H9 (cell line): ENCODE results near the gene NOS3. TPM values are rescaled to one million over a fixed set of nuclear protein-coding genes. Genes with fewer than 3 reads are reported as not detected.

ENCODE experiments used
- DNase-seq: peaks from one replicate; pipeline ENCODE4 v3.0.0-alpha.2; 2017
- H2AFZ ChIP-seq: one replicate; pipeline ENCODE4 v1.6.1; 2013; ENCODE audit warnings: mild to moderate bottlenecking, low read length, control low read depth, moderate library complexity
- H2AK5ac ChIP-seq: 2 replicates; pipeline ENCODE4 v1.6.1; 2013; ENCODE audit warnings: low read length, control low read depth, mixed read lengths; ENCODE audit not compliant: insufficient read length
- H2BK120ac ChIP-seq: one replicate; pipeline ENCODE4 v1.6.1; 2013; ENCODE audit warnings: low read depth, mild to moderate bottlenecking, low read length, control low read depth, inconsistent platforms; ENCODE audit not compliant: poor library complexity, severe bottlenecking
- H2BK12ac ChIP-seq: 2 replicates; pipeline ENCODE4 v1.6.1; 2013; ENCODE audit warnings: low read length, control low read depth, mixed read lengths, low read depth; ENCODE audit not compliant: insufficient read length
- H2BK15ac ChIP-seq: 2 replicates; pipeline ENCODE4 v1.6.1; 2013; ENCODE audit warnings: low read depth, low read length, control low read depth
- H2BK20ac ChIP-seq: one replicate; pipeline ENCODE4 v1.6.1; 2013; ENCODE audit warnings: low read depth, mild to moderate bottlenecking, low read length, control low read depth, inconsistent platforms; ENCODE audit not compliant: poor library complexity, severe bottlenecking
- H2BK5ac ChIP-seq: 2 replicates; pipeline ENCODE4 v1.6.1; 2013; ENCODE audit warnings: low read length, control low read depth, mixed read lengths; ENCODE audit not compliant: insufficient read length
- H3K14ac ChIP-seq: 2 replicates; pipeline ENCODE4 v1.6.1; 2013; ENCODE audit warnings: low read length, control low read depth; ENCODE audit not compliant: insufficient read depth
- H3K18ac ChIP-seq: 2 replicates; pipeline ENCODE4 v1.6.1; 2013; ENCODE audit warnings: low read depth, mild to moderate bottlenecking, mixed read lengths, low read length, control low read depth; ENCODE audit not compliant: insufficient read length
- H3K23ac ChIP-seq: 2 replicates; pipeline ENCODE4 v1.6.1; 2013; ENCODE audit warnings: low read length, control low read depth, mixed read lengths, low read depth; ENCODE audit not compliant: insufficient read length
- H3K23me2 ChIP-seq: 2 replicates; pipeline ENCODE4 v1.6.1; 2013; ENCODE audit warnings: low read depth, mild to moderate bottlenecking, mixed read lengths, low read length, control low read depth; ENCODE audit not compliant: insufficient read length, poor library complexity, severe bottlenecking
- H3K27ac ChIP-seq: 2 replicates; pipeline ENCODE4 v1.5.1; 2013; ENCODE audit warnings: low read length, control low read depth, mixed read lengths, low read depth; ENCODE audit not compliant: insufficient read length
- H3K27me3 ChIP-seq: 2 replicates; pipeline ENCODE4 v1.6.1; 2013; ENCODE audit warnings: low read length, control low read depth, inconsistent platforms; ENCODE audit not compliant: insufficient read depth
- H3K4ac ChIP-seq: 2 replicates; pipeline ENCODE4 v1.6.1; 2013; ENCODE audit warnings: low read depth, mild to moderate bottlenecking, control low read depth, inconsistent platforms, low read length, moderate library complexity
- H3K4me1 ChIP-seq: 2 replicates; pipeline ENCODE4 v1.6.1; 2013; ENCODE audit warnings: low read length, control low read depth, inconsistent platforms; ENCODE audit not compliant: insufficient read depth
- H3K4me2 ChIP-seq: 2 replicates; pipeline ENCODE4 v1.6.1; 2013; ENCODE audit warnings: low read length, control low read depth, mixed read lengths; ENCODE audit not compliant: insufficient read length, insufficient read depth
- H3K56ac ChIP-seq: 2 replicates; pipeline ENCODE4 v1.6.1; 2013; ENCODE audit warnings: low read depth, mild to moderate bottlenecking, mixed read lengths, low read length, control low read depth; ENCODE audit not compliant: insufficient read length
- H3K79me1 ChIP-seq: 2 replicates; pipeline ENCODE4 v1.6.1; 2013; ENCODE audit warnings: low read depth, mild to moderate bottlenecking, moderate library complexity, low read length, control low read depth, inconsistent platforms; ENCODE audit not compliant: insufficient read depth, poor library complexity, severe bottlenecking
- H3K79me2 ChIP-seq: 2 replicates; pipeline ENCODE4 v1.6.1; 2013; ENCODE audit warnings: low read length, control low read depth, inconsistent platforms; ENCODE audit not compliant: insufficient read depth
- H3K9ac ChIP-seq: 2 replicates; pipeline ENCODE4 v1.6.1; 2013; ENCODE audit warnings: low read length, control low read depth, mixed read lengths; ENCODE audit not compliant: insufficient read length; ENCODE audit errors: extremely low read depth
- H3K9me3 ChIP-seq: one replicate; pipeline ENCODE4 v1.6.1; 2013; ENCODE audit warnings: low read depth, low read length, inconsistent platforms; ENCODE audit not compliant: control insufficient read depth
- H3T11ph ChIP-seq: one replicate; pipeline ENCODE4 v1.6.1; 2013; ENCODE audit warnings: mild to moderate bottlenecking, low read length, control low read depth, inconsistent platforms
- H4K20me1 ChIP-seq: one replicate; pipeline ENCODE4 v1.6.1; 2013; ENCODE audit not compliant: control insufficient read depth, insufficient read length, insufficient read depth
- H4K5ac ChIP-seq: 2 replicates; pipeline ENCODE4 v1.6.1; 2013; ENCODE audit warnings: low read depth, mild to moderate bottlenecking, mixed read lengths, low read length, control low read depth; ENCODE audit not compliant: insufficient read length
- H4K8ac ChIP-seq: replicated peaks from 2 replicates; pipeline ENCODE4 v1.6.1; 2013; ENCODE audit warnings: low read length, control low read depth, mixed read lengths, low read depth; ENCODE audit not compliant: insufficient read length
- H4K91ac ChIP-seq: 2 replicates; pipeline ENCODE4 v1.6.1; 2013; ENCODE audit warnings: low read depth, mild to moderate bottlenecking, moderate library complexity, mixed read lengths, low read length, control low read depth; ENCODE audit not compliant: insufficient read length
- H3K27ac Mint-ChIP-seq, 3 experiments: 2 replicates in 2 of 3; 3 replicates in 1 of 3; pipeline ENCODE4 v1.8.0; 2020 to 2021; ENCODE audit warnings: mixed read lengths in 3 of 3, mild to moderate bottlenecking in 1 of 3, moderate library complexity in 1 of 3
- H3K27me3 Mint-ChIP-seq: 2 replicates; pipeline ENCODE4 v1.8.0; 2021; ENCODE audit warnings: low read depth, mild to moderate bottlenecking, moderate library complexity, mixed read lengths
- H3K36me3 Mint-ChIP-seq, 3 experiments: 2 replicates in 2 of 3; 3 replicates in 1 of 3; pipeline ENCODE4 v1.8.0; 2020 to 2021; ENCODE audit warnings: low read depth in 3 of 3, mixed read lengths in 3 of 3; ENCODE audit not compliant: insufficient read depth in 1 of 3
- H3K4me1 Mint-ChIP-seq, 2 experiments: 2 replicates each; pipeline ENCODE4 v1.8.0; 2020; ENCODE audit warnings: mixed read lengths in 2 of 2
- H3K4me3 Mint-ChIP-seq, 2 experiments: 2 replicates in 1 of 2; 3 replicates in 1 of 2; pipeline ENCODE4 v1.8.0; 2020 to 2021; ENCODE audit warnings: mild to moderate bottlenecking in 2 of 2, mixed read lengths in 2 of 2, moderate library complexity in 1 of 2
- H3K9me3 Mint-ChIP-seq, 2 experiments: 2 replicates in 1 of 2; 3 replicates in 1 of 2; pipeline ENCODE4 v1.8.0; 2020; ENCODE audit warnings: mild to moderate bottlenecking in 2 of 2, mixed read lengths in 2 of 2, moderate library complexity in 1 of 2
- CTCF ChIP-seq: fragments of 200-600 bp; sonication (generic); conservative IDR thresholded peaks from 3 replicates; pipeline ENCODE4 v1.8.0; 2021; ENCODE audit warnings: antibody characterized with exemption, mild to moderate bottlenecking
- WGBS: extraction: QIAGEN DNeasy Blood & Tissue Kit; methylation state at CpG from one replicate; pipeline ENCODE4 v1.1.7; 2013; ENCODE audit warnings: missing lambda C conversion rate, low lambda C conversion rate, mixed read lengths; ENCODE audit not compliant: insufficient read length; ENCODE audit errors: extremely low coverage; 5-methylcytosine and 5-hydroxymethylcytosine counted together
- total RNA-seq: library from RNA; stranded (reverse); gene quantifications from 2 replicates; pipeline ENCODE4 v1.2.1, GENCODE V29; 2021

The NOS3 gene
- total RNA-seq, 1 experiment from 2014 or later: 4.5 TPM

- no peak overlapping the region for H2BK15ac ChIP-seq
- no peaks in the 10 kb centered on the region for H4K20me1 ChIP-seq
- no peaks in the 10 kb centered on the region for H3K27me3 ChIP-seq
- no peak overlapping the region for H4K8ac ChIP-seq
- no peak overlapping the region for H3K23ac ChIP-seq
- no peak overlapping the region for H3K14ac ChIP-seq
- H2AFZ ChIP-seq: no peak overlapping the region
- no peak overlapping the region for H2BK120ac ChIP-seq
- no peak overlapping the region for H4K5ac ChIP-seq
- H2BK12ac ChIP-seq: no peak overlapping the region
- H4K91ac ChIP-seq: no peak overlapping the region
- H3K9me3 ChIP-seq: no peaks in the 10 kb centered on the region
- no peak for TF ChIP-seq CTCF
- Mint-ChIP-seq H3K27me3 (peaks cover 2% of the 10 kb centered on the region; the same call in 1 of the 2 replicates), H3K4me1 (peaks cover 16 to 22% of the 10 kb centered on the region in 2 experiments), H3K36me3 (no peaks in the 10 kb centered on the region), H3K9me3 (no peaks in the 10 kb centered on the region), H3K4me3 (no peak overlapping the region), H3K27ac (no peak overlapping the region)
- H3K4me2 ChIP-seq: no peak overlapping the region
- no peak overlapping the region for H3K56ac ChIP-seq
- DNase-seq: no peak
- no peaks in the 10 kb centered on the region for H3K79me2 ChIP-seq
- H3K4me1 ChIP-seq: no peaks in the 10 kb centered on the region
- no peak overlapping the region for H3K27ac ChIP-seq
- no peak overlapping the region for H3K18ac ChIP-seq
- no peak overlapping the region for H2BK20ac ChIP-seq
- no peaks in the 10 kb centered on the region for H3K23me2 ChIP-seq
- H2AK5ac ChIP-seq: no peak overlapping the region
- WGBS: no CpG with 5 or more reads among the region's 17 CpGs
- H3T11ph ChIP-seq: no peak overlapping the region
- no peak overlapping the region for H3K4ac ChIP-seq
- no peak overlapping the region for H3K9ac ChIP-seq
- no peaks in the 10 kb centered on the region for H3K79me1 ChIP-seq
- no peak overlapping the region for H2BK5ac ChIP-seq
Measured at GRCh38 chr7:150961510-150962289, 29.1 kb upstream of the NOS3 start.
